NCI-H2196 (cell line): ENCODE data around the gene HCFC2.
"Not testable (repeated sequence)": the region's sequence is repeated elsewhere in the genome, so short reads cannot be mapped to it uniquely, and the experiment has no call there.

Experiments
- DNase-seq: peaks from one replicate; lab custom pipeline; 2025; ENCODE audit not compliant: unreplicated experiment; lab: John Stamatoyannopoulos, UW

The HCFC2 gene

GRCh38 chr12:104114834-104115586, 50.7 kb downstream of the HCFC2 start:
- not testable (repeated sequence) for DNase-seq

- DNase-seq: no peak
These were observed 51.2 kb downstream of the HCFC2 start for GRCh38 chr12:104115587-104115975.

- no peak for DNase-seq
These were observed 56.7 kb downstream of the HCFC2 start for GRCh38 chr12:104121001-104121400.

- DNase-seq: no peak
These were observed 58.0 kb downstream of the HCFC2 start for GRCh38 chr12:104122298-104122697.

GRCh38 chr12:104126548-104126947, 62.2 kb downstream of the HCFC2 start:
- no peak for DNase-seq

- no peak for DNase-seq
These were observed 66.4 kb downstream of the HCFC2 start for GRCh38 chr12:104130760-104131159.

- no peak for DNase-seq
These were observed 67.3 kb downstream of the HCFC2 start for GRCh38 chr12:104131609-104132008.

GRCh38 chr12:104132351-104132956, 68.1 kb downstream of the HCFC2 start:
- DNase-seq: peak; percentile 76

GRCh38 chr12:104133321-104133720, 69.0 kb downstream of the HCFC2 start:
- DNase-seq: no peak

- no peak for DNase-seq
These were observed 69.5 kb downstream of the HCFC2 start for GRCh38 chr12:104133866-104134265.

GRCh38 chr12:104134882-104135281, 70.6 kb downstream of the HCFC2 start:
- DNase-seq: no peak

GRCh38 chr12:104136577-104136976, 72.2 kb downstream of the HCFC2 start:
- no peak for DNase-seq

GRCh38 chr12:104137001-104137901, 72.9 kb downstream of the HCFC2 start:
- no peak for DNase-seq

GRCh38 chr12:104137902-104138796, 73.8 kb downstream of the HCFC2 start, which contains the start of gene NFYB:
Gene NFYB, minus strand, starts transcription at chr12:104138210. Its CDS starts 2,757 bp downstream, at chr12:104135453.
- DNase-seq: peak; percentile 93

GRCh38 chr12:104138797-104139152, 74.4 kb downstream of the HCFC2 start:
- no peak for DNase-seq

GRCh38 chr12:104142543-104142942, 78.2 kb downstream of the HCFC2 start:
- DNase-seq: no peak

- no peak for DNase-seq
These were observed 78.7 kb downstream of the HCFC2 start for GRCh38 chr12:104143002-104143401.

GRCh38 chr12:104143918-104144317, 79.6 kb downstream of the HCFC2 start:
- no peak for DNase-seq

- DNase-seq: no peak
These were observed 83.0 kb downstream of the HCFC2 start for GRCh38 chr12:104147346-104147745.

- DNase-seq: no peak
These were observed 86.1 kb downstream of the HCFC2 start for GRCh38 chr12:104150416-104150815.
